NCI-H748 (cell line): Measurements from ENCODE around the gene CDC42BPB.

Experiments used
- DNase-seq: peaks from one replicate; lab custom pipeline; 2025; ENCODE audit not compliant: unreplicated experiment; lab: John Stamatoyannopoulos, UW

The CDC42BPB gene

GRCh38 chr14:103001226-103001625 is 56.1 kb downstream of the CDC42BPB start:
- no peak for DNase-seq

GRCh38 chr14:103000291-103000921 is 56.9 kb downstream of the CDC42BPB start:
- no peak for DNase-seq

GRCh38 chr14:102999227-102999895 is 58.0 kb downstream of the CDC42BPB start:
- no peak for DNase-seq

GRCh38 chr14:102998393-102998792 is 59.0 kb downstream of the CDC42BPB start:
- DNase-seq: no peak

GRCh38 chr14:102996941-102997340 is 60.4 kb downstream of the CDC42BPB start:
- DNase-seq: no peak

- DNase-seq: no peak
These were observed 62.7 kb downstream of the CDC42BPB start for GRCh38 chr14:102994689-102995088.

- DNase-seq: no peak
These were observed 63.8 kb downstream of the CDC42BPB start for GRCh38 chr14:102993523-102993922.

- no peak for DNase-seq
These were observed 66.0 kb downstream of the CDC42BPB start for GRCh38 chr14:102991376-102991775.

- no peak for DNase-seq
These were observed 69.3 kb downstream of the CDC42BPB start for GRCh38 chr14:102988054-102988453.

- DNase-seq: peak; percentile 18
These were observed 70.4 kb downstream of the CDC42BPB start for GRCh38 chr14:102986810-102987579.

GRCh38 chr14:102985665-102986064 is 71.7 kb downstream of the CDC42BPB start:
- no peak for DNase-seq

GRCh38 chr14:102984336-102985102 is 72.8 kb downstream of the CDC42BPB start:
- no peak for DNase-seq

- no peak for DNase-seq
These were observed 73.9 kb downstream of the CDC42BPB start for GRCh38 chr14:102983496-102983895.

GRCh38 chr14:102982852-102983470 is 74.4 kb downstream of the CDC42BPB start:
- no peak for DNase-seq

- DNase-seq: no peak
These were observed 76.9 kb downstream of the CDC42BPB start for GRCh38 chr14:102980409-102980810.

- no peak for DNase-seq
These were observed 77.9 kb downstream of the CDC42BPB start for GRCh38 chr14:102979406-102979805.

- DNase-seq: no peak
These were observed 79.9 kb downstream of the CDC42BPB start for GRCh38 chr14:102977475-102977874.

GRCh38 chr14:102975662-102976061 is 81.7 kb downstream of the CDC42BPB start:
- no peak for DNase-seq

- DNase-seq: no peak
These were observed 83.6 kb downstream of the CDC42BPB start for GRCh38 chr14:102973706-102974285.

- no peak for DNase-seq
These were observed 85.3 kb downstream of the CDC42BPB start for GRCh38 chr14:102971836-102972606.
